Lower leg skin (tissue), 4 donors: Measurements from ENCODE around the gene TYW1. TPM values are rescaled to one million over a fixed set of nuclear protein-coding genes. Genes with fewer than 3 reads are reported as not detected.
"Not testable (repeated sequence)": the region's sequence is repeated elsewhere in the genome, so short reads cannot be mapped to it uniquely, and the experiment has no call there.

Source experiments
- DNase-seq, 2 donors: peaks; one replicate each; pipeline ENCODE4 v3.0.0-alpha.2; 2019; ENCODE audit warnings: low spot score in 2 of 2
- H3K4me3 ChIP-seq: fragments of 200-600 bp; sonication (generic); 2 replicates; pipeline ENCODE4 v1.5.1; 2017; ENCODE audit warnings: mild to moderate bottlenecking, low read depth; ENCODE audit not compliant: poor library complexity, severe bottlenecking
- CTCF ChIP-seq, 3 donors: fragments of 450-650 bp; IDR thresholded peaks; one replicate each; pipeline ENCODE4 v1.5.1; 2016; ENCODE audit warnings: antibody characterized with exemption in 3 of 3, mild to moderate bottlenecking in 3 of 3, moderate library complexity in 2 of 3
- POLR2A ChIP-seq, 2 donors: fragments of 450-650 bp; IDR thresholded peaks; one replicate each; pipeline ENCODE4 v1.6.1; 2016 to 2017; ENCODE audit warnings: antibody characterized with exemption in 2 of 2, mild to moderate bottlenecking in 1 of 2, moderate library complexity in 1 of 2
- WGBS, 2 donors: methylation state at CpG; one replicate each; pipeline ENCODE4 v1.1.5; 2018; 5-methylcytosine and 5-hydroxymethylcytosine counted together
- intact Hi-C: fragments of 100-400 bp; cut with DNase I; formaldehyde crosslinking; loops from one replicate; pipeline ENCODE4 v1.15.0; 2023; ENCODE audit warnings: low total_unique reads
- total RNA-seq, 4 donors: library from RNA; depleted of rRNA; stranded (reverse); fragments of >200 nt; gene quantifications; one replicate each; pipeline ENCODE4 v1.1.0, GENCODE V29; 2016

The TYW1 gene
- total RNA-seq, 4 donors from 2014 or later, result 11.2 to 29.0 (median 17.3) TPM

GRCh38 chr7:67236216-67236615 is 239.6 kb downstream of the TYW1 start:
- H3K4me3 ChIP-seq, intact Hi-C loops, DNase-seq: not testable (repeated sequence)
- 74 to 88% methylated on average over 7 of the region's 7 CpGs for WGBS, 2 donors

GRCh38 chr7:67242871-67243270 is 246.2 kb downstream of the TYW1 start:
- WGBS, 2 donors, result 93 to 100% methylated on average over 1 of the region's 1 CpG
- intact Hi-C loops, H3K4me3 ChIP-seq, DNase-seq: not testable (repeated sequence)

GRCh38 chr7:67248364-67248763 is 251.7 kb downstream of the TYW1 start:
- DNase-seq, intact Hi-C loops, H3K4me3 ChIP-seq: not testable (repeated sequence)
- WGBS, 2 donors, result 96% methylated on average over 5 of the region's 5 CpGs

- intact Hi-C loops, result no loop called here
- TF ChIP-seq CTCF (IDR thresholded peaks at IDR 0.05), result no peak
- no peak for TF ChIP-seq POLR2A (IDR thresholded peaks at IDR 0.05)
- DNase-seq, result no peak
- no peak overlapping the region for H3K4me3 ChIP-seq
- 91 to 100% methylated on average over 1 of the region's 1 CpG for WGBS, 2 donors
Measured at GRCh38 chr7:67251986-67252558, 255.4 kb downstream of the TYW1 start.

- DNase-seq, intact Hi-C loops: not testable (repeated sequence)
- WGBS, 2 donors, result 94 to 97% methylated on average over 2 of the region's 3 CpGs
Measured at GRCh38 chr7:67255076-67255475, 258.4 kb downstream of the TYW1 start.

GRCh38 chr7:67257779-67258178 is 261.1 kb downstream of the TYW1 start:
- DNase-seq, H3K4me3 ChIP-seq, intact Hi-C loops: not testable (repeated sequence)
- WGBS, 2 donors, result 64 to 70% methylated on average over 1 of the region's 1 CpG

More at GRCh38 chr7:67255076-67255475, 258.4 kb downstream of the TYW1 start:
- H3K4me3 ChIP-seq, result not testable (repeated sequence)

- DNase-seq, H3K4me3 ChIP-seq, intact Hi-C loops: not testable (repeated sequence)
- 85 to 89% methylated on average over 6 of the region's 6 CpGs for WGBS, 2 donors
Measured at GRCh38 chr7:67259363-67259762, 262.7 kb downstream of the TYW1 start.

- H3K4me3 ChIP-seq, DNase-seq, intact Hi-C loops: not testable (repeated sequence)
- 82% methylated on average over 6 of the region's 6 CpGs for WGBS, 2 donors
Measured at GRCh38 chr7:67260166-67260586, 263.5 kb downstream of the TYW1 start.

- DNase-seq, H3K4me3 ChIP-seq, intact Hi-C loops: not testable (repeated sequence)
- 93 to 96% methylated on average over 2 of the region's 2 CpGs for WGBS, 2 donors
Measured at GRCh38 chr7:67264000-67264399, 267.4 kb downstream of the TYW1 start.

- 70 to 83% methylated on average over 3 of the region's 3 CpGs for WGBS, 2 donors
- H3K4me3 ChIP-seq, intact Hi-C loops, DNase-seq: not testable (repeated sequence)
Measured at GRCh38 chr7:67266070-67266469, 269.4 kb downstream of the TYW1 start.

- no peak for DNase-seq
- H3K4me3 ChIP-seq, result no peak overlapping the region
- WGBS, 2 donors, result 65 to 67% methylated on average over 7 of the region's 7 CpGs
- intact Hi-C loops, result no loop called here
- no peak for TF ChIP-seq POLR2A (IDR thresholded peaks at IDR 0.05)
- no peak for TF ChIP-seq CTCF (IDR thresholded peaks at IDR 0.05)
Measured at GRCh38 chr7:67267914-67268313, 271.3 kb downstream of the TYW1 start.

- DNase-seq, H3K4me3 ChIP-seq, intact Hi-C loops: not testable (repeated sequence)
- 93 to 95% methylated on average over 2 of the region's 2 CpGs for WGBS, 2 donors
Measured at GRCh38 chr7:67269916-67270315, 273.3 kb downstream of the TYW1 start.
